HG02759 (cell line): ENCODE measurements around the gene CTNNA2.

ENCODE experiments used
- ATAC-seq: cut with Tn5 transposase; IDR thresholded peaks from one replicate; pipeline ENCODE4 v1.9.1; 2021; ENCODE audit warnings: mild to moderate bottlenecking, moderate library complexity; ENCODE audit not compliant: unreplicated experiment

CTNNA2 gene

GRCh38 chr2:80501874-80502624 is 989.2 kb downstream of the CTNNA2 start:
- ATAC-seq = no peak

GRCh38 chr2:80506563-80506962 is 993.7 kb downstream of the CTNNA2 start:
- no peak for ATAC-seq

GRCh38 chr2:80510716-80511115 is 997.9 kb downstream of the CTNNA2 start:
- no peak for ATAC-seq

- no peak for ATAC-seq
Observed at GRCh38 chr2:80515964-80516363, 1003.1 kb downstream of the CTNNA2 start.

DNA sequence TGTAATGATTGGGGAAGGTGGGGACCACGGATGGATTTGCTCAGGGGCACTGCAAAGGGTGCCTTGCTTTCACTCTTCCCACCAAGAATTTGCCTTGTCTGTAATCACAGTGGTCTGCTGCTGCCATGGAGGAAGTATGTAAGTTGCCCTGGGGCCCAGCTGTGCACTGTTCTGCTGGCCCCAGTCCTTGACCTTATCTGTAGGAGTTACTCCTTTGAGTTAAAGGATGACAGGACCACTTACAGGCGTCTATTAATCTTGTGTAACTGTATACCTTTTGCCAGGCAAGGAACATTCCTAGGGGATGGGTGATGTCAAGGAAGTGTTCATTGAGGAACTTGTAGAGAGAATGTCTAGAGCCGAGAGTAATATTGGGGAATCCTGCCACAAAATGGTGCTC is 1004.5 kb downstream of the CTNNA2 start:
- no peak for ATAC-seq

DNA sequence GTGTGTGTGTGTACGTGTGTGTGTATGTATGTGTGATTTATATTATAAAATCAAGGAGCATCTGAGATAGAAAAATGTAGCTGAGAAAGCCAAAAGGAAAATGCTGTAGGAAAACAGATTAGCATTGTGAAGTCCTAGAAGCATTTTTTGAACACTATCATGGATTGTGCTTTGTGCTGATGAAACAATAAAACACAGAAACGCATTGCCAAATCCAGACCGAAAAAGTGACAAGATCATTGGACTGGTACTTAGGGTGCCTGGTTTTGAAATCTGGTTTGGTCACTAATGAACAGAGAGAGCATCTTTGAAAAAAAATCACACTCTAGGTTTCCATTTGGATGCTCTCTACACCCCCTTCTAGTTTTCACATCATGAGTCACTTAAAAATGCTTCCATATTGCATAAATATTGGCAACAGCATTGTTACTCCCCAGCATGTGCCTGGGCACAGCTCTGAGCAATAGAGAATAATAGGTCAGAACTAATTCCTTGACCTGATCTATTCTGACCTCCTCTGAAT is 1006.3 kb downstream of the CTNNA2 start:
- no peak for ATAC-seq

DNA sequence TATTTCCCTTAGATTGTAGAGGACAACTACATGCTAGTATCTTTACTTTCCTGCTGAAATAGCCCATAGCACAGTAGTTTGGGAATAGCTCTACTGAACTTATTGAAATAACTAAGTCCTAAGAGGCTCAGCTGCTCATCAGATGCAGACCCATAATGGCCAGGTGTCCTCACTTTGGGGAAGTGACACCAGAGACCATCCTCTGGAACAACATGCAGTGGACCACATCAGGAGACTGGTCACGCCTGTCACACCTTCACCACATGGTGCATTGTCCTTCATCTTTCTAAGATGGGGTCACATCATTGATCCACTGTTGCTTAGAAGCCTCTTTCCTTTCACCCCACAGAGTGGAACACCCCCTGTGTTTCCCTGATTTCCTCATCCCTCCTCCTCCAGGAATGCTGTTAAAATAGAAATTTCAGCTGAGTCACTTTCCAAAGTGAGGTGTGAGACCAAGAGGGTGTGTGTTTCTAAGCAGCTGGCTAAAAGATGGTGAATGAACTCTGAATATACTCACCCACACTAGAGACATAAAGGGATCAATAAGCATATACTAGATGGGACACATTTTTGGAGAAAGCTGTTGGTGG is 1006.9 kb downstream of the CTNNA2 start:
- no peak for ATAC-seq

DNA sequence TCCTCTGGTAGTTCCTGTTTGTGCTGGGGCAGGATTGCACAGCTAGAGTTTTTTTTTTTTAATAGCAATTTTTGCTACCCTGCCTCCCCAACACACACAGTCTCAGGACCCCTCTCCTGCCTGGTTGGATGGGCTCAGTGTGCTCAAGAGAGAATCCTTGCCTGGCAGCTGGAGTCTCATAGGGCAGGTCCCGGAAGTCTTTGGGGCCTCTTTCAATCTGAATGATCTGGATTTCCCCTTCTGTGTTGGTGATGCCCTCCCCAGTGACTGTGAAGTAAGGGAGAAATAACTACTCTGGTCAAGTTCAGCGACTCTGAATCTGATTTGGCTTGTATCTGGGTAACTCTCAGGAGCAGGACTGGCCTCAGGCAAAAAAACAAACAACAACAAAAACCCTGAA is 1012.3 kb downstream of the CTNNA2 start:
- ATAC-seq = peak; percentile 81

- no peak for ATAC-seq
Observed at GRCh38 chr2:80527119-80527518, 1014.3 kb downstream of the CTNNA2 start.

DNA sequence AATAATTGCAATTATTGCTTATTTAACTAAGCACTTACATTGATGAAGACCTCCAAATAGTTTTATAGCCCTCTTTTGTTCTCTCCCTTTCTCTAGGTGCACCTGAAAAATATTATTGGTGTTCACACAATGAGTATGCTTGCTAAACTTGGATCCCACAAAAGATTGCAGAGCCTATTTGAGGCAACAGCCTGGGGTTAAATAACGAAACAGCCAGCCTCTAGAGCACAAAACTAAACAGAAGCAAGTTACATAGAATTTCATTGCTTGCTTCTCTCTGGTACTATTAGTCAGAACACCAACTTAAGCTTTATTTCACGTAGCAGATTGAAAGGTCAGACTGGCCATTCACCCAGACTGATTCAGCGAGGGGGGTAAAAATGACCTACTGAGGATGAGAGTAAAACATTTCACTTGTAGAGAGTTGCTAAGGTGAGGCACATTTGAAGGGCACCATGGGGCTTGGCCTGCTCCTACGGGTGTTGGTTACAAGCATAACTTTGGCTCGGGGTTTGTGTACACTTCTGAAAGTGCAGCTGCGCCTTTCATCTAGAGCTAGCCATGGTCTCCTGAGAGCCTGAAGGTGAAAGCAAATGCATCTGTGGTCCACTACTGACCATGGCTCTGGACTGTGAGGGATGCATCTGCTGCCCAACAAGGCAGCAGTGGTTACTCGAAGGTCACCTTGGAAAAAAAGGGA is 1016.8 kb downstream of the CTNNA2 start:
- ATAC-seq = peak; percentile 11

DNA sequence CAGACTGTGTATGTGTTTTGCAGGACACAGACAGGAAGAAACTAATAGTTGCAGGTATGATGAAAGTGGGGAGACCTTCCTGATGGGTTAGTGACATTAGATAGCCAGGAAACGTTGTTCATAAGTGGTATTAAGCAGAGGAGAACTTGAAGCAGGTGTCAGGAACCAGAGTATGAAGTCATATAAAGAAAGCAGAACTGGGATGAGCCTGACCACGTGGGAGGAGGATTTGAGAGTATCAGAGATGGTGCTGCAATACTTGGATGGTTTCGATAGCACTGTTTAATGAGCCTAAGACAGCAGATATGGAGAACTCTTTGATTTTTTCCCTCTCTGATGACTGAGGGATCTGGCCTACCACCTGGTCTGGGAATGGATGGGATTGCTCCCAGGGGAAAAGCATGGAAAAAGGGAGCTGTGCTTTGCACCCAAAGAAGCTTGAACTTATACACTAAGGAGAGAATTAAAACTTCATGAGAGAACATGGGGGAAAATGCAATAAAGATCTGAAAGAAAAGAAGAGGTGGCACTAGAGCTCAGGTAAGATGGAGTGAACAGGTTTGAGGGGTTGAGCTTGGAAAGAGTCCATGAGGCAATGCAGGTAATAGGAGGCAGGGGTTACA is 1017.7 kb downstream of the CTNNA2 start:
- ATAC-seq = peak; percentile 51

DNA sequence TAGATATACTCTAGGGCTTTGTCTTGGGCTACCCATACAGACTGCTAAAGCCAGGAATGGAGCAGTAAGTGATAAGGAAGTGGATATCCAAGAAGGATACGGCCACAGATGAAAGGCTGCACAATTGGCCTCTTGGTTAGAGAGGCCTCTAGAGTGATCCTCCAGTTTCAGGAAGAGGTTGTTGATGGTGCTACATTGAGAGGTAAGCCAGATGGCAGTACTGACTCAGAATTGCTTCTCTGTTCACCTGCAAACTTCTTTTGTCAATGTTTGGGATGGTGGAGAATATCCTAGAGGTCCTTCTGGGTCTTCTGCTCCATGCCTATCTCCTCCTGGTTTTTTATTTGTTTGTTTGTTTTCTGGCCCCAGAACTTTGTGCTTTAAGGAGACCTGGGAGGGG is 1018.5 kb downstream of the CTNNA2 start:
- ATAC-seq = no peak

DNA sequence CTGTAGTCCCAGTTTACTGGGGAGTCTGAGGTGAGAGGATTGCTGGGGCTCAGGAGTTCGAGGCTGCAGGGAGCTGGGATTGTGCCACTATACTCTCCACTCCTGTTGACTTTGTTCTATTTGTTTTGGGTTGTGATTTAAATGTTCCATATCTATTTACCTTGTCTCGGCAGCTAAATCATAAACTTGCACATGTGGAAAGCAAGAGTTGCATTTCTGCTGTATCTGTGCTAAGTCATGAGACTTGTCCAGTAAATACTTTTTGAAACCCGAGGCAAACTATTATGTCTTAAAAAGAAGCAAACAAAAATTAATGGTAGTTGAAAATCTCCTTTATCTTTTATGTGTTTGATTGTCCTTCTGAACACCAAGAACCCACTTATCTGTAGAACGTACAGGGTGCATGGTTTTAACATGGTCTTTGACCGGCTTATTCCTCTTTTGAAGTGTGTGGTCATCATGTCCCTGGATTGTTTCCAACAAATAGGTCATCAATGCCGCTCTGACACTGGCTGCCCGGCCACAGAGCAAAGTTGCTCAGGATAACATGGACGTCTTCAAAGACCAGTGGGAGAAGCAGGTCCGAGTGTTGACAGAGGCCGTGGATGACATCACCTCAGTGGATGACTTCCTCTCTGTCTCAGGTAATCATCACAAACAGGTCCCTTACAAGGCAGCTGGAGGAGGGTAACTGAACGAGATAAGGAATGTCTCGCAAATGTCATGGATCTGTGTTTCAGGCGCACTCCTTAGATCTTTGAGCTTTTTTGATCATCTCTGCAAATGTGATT is 1032.8 kb downstream of the CTNNA2 start:
- ATAC-seq = no peak

GRCh38 chr2:80546766-80547165 is 1033.9 kb downstream of the CTNNA2 start:
- no peak for ATAC-seq

- no peak for ATAC-seq
Observed at GRCh38 chr2:80547344-80547743, 1034.5 kb downstream of the CTNNA2 start.

DNA sequence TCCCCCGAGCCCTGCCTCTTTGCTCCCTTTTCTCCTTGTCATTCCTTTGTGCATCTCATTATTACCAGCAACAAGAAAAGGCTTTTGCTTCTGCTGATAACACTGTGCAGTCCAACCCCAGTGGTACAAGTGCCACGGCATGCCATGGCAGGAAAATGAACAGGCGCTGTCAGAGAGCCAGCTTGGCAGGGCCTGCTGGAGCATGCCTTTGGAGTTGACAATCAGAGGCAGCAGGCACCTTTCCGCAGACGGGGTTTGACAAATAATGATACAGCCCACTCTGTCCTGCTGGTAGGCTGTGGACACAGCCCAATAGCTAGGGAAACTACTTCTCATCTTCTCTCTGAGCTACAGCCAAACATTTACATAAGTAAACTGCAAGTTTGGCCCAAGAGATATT is 1035.6 kb downstream of the CTNNA2 start:
- no peak for ATAC-seq

- ATAC-seq = no peak
Observed at GRCh38 chr2:80549901-80550300, 1037.0 kb downstream of the CTNNA2 start.

GRCh38 chr2:80560326-80560725 is 1047.5 kb downstream of the CTNNA2 start:
- ATAC-seq = no peak

- ATAC-seq = no peak
Observed at GRCh38 chr2:80568011-80568410, 1055.2 kb downstream of the CTNNA2 start.

DNA sequence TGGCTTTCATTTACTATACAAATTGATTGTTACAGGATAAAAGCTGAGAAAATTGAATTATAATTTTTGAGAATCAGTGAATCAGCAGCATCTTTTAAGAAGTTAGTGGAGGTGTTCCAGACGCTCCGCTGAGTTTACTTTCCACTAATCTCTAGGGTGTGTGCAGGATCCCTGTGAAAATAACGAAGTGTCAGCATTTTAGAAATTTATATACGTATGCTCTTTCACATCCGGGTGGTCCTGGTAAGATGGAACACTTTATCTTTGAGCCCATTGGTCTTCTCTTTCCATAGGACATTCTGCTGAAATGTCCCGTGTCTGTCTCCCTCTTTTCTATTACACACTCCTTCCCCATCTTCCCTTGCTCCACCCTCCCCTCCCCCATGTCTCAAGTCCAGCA is 1060.3 kb downstream of the CTNNA2 start:
- no peak for ATAC-seq

GRCh38 chr2:80573950-80574349 is 1061.1 kb downstream of the CTNNA2 start:
- ATAC-seq = no peak
